ENCODE results near the gene MRPL28. TPM values are rescaled to one million over a fixed set of nuclear protein-coding genes. Genes with fewer than 3 reads are reported as not detected.

The MRPL28 gene
- total RNA-seq, 6 donors from 2014 or later, result 48.8 to 83.9 (median 58.4) TPM

DNA sequence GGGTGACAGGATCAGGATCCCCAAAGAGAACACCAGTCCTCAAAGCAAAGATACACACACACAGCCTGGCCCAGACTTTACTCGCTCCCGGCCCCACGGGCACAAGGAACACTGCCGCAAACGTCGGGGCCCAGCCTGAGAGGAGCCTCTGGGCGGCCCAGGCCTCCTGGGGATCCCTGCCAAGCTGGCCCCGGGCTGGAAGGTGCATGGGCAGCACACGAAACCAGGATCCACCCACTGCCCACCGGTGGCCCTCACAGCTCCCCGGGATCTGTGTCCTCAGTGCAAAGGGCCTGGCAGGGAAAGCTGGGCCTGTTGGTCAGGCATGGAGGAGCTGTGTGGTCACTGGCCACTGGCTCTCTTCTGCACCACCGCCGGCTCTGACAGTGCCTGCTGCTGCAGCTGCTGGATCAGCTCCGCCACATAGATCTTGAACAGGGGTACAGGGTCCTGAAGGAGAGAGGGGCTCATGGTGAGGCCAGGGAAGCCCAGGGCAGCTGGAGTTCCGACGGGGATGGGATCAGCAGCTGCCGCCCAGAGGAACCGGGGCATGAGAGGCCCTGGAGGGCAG is 2.9 kb downstream of the MRPL28 start:
- TF ChIP-seq, protein P1, sequence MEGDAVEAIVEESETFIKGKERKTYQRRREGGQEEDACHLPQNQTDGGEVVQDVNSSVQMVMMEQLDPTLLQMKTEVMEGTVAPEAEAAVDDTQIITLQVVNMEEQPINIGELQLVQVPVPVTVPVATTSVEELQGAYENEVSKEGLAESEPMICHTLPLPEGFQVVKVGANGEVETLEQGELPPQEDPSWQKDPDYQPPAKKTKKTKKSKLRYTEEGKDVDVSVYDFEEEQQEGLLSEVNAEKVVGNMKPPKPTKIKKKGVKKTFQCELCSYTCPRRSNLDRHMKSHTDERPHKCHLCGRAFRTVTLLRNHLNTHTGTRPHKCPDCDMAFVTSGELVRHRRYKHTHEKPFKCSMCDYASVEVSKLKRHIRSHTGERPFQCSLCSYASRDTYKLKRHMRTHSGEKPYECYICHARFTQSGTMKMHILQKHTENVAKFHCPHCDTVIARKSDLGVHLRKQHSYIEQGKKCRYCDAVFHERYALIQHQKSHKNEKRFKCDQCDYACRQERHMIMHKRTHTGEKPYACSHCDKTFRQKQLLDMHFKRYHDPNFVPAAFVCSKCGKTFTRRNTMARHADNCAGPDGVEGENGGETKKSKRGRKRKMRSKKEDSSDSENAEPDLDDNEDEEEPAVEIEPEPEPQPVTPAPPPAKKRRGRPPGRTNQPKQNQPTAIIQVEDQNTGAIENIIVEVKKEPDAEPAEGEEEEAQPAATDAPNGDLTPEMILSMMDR (IDR thresholded peaks at IDR 0.05), result no peak
- no peak for TF ChIP-seq EP300 (IDR thresholded peaks at IDR 0.05)
- no peak for TF ChIP-seq POLR2A (IDR thresholded peaks at IDR 0.05)
- TF ChIP-seq POLR2AphosphoS5 (IDR thresholded peaks at IDR 0.05), result no peak
- Histone ChIP-seq H3K36me3 (peaks cover 11 to 43% (median 33%) of the 10 kb centered on the region in 4 donors), H3K4me3 (no peak overlapping the region), H3K27me3 (no peaks in the 10 kb centered on the region), H3K4me1 (peaks cover 11 to 24% (median 18%) of the 10 kb centered on the region in 4 donors), H3K27ac (no peak overlapping the region), H3K9me3 (no peaks in the 10 kb centered on the region)
- ATAC-seq (ENCODE audit: low FRiP score in 2 of 2) (no peak), DNase-seq (no peak)
- WGBS, 2 donors, result 94 to 95% methylated on average over 10 to 11 of the region's 18 CpGs

DNA sequence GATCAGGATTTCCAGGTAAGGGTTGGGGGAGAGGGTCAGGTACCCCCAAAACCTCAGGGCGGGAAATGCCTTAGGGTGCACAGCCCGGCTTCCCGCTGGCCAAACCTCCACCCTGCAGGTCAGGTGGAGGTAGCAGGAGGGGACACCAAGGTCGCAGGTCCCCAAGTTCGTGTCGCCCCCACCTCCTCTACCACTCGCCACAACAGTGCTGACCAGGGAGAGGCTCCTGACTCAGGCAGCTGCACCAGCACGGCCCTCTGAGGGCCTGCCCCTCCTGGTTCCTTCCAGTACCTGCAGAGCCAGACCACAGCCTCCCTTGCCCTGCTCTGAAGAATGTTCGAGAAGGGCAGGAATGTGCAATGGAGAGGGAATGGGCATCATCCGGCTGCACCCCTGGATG is 3.9 kb downstream of the MRPL28 start:
- no peak for DNase-seq
- WGBS, 2 donors, result 87 to 95% methylated on average over 10 of the region's 10 CpGs
- no peaks in the 10 kb centered on the region for H3K27me3 ChIP-seq
- no peak overlapping the region for H3K27ac ChIP-seq
- no peak for ATAC-seq (ENCODE audit: low FRiP score in 2 of 2)
- no peaks in the 10 kb centered on the region for H3K9me3 ChIP-seq
- peaks cover 11 to 34% (median 28%) of the 10 kb centered on the region in 4 donors for H3K36me3 ChIP-seq
- peaks cover 11 to 27% (median 21%) of the 10 kb centered on the region in 4 donors for H3K4me1 ChIP-seq
- H3K4me3 ChIP-seq, result no peak overlapping the region
- TF ChIP-seq POLR2A (IDR thresholded peaks at IDR 0.05) (no peak), POLR2AphosphoS5 (IDR thresholded peaks at IDR 0.05) (no peak), EP300 (IDR thresholded peaks at IDR 0.05) (no peak)
- TF ChIP-seq, protein P1 (IDR thresholded peaks at IDR 0.05), result no peak

DNA sequence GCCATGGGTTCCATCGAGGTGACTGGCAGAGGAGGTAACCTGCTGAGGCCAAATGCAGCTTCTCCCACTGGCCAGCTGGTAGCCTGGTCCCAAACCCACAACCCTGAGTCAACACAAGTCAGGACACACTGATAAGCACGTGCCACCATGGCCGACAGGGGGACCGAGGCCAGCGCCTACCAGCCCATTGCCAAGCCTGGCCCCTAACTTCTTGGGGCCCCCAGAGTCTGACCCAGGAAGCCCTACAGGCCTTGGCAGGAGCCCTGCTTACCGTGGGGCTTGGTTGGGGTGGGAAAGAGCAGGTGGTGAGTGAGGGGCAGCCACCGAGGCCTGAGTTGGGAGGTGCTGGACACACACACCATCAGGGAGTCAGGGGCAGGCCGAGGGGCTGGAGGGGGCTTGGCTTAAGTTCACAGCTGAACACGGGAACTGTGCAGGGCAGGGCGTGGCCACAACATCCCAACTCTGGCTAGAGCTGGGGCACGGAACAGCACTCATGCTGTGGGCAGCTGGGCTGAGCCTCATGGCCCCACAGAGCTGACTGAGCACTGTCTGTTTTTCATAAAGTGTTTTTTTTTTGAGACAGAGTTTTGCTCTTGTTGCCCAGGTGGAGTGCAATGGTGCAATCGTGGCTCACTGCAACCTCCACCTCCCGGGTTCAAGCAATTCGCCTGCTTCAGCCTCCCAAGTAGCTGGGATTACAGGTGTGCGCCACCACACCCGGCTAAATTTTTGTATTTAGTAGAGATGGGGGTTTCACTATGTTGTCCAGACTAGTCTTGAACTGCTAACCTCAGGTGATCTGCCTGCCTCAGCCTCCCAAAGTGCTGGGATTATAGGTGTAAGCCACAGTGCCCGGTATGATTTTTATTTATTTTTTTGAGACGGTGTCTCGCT is 5.5 kb downstream of the MRPL28 start:
- DNase-seq, result peak in 1 of 2 donors; percentile 65
- TF ChIP-seq POLR2A (IDR thresholded peaks at IDR 0.05) (no peak), EP300 (IDR thresholded peaks at IDR 0.05) (no peak), POLR2AphosphoS5 (IDR thresholded peaks at IDR 0.05) (no peak)
- TF ChIP-seq, protein P1 (IDR thresholded peaks at IDR 0.05), result no peak
- ATAC-seq (ENCODE audit: low FRiP score in 2 of 2), result no peak
- Histone ChIP-seq H3K4me1 (peaks cover 3 to 15% (median 10%) of the 10 kb centered on the region in 4 donors), H3K36me3 (peaks cover 11 to 32% (median 27%) of the 10 kb centered on the region in 4 donors), H3K9me3 (no peaks in the 10 kb centered on the region), H3K27me3 (no peaks in the 10 kb centered on the region), H3K4me3 (no peak overlapping the region), H3K27ac (no peak overlapping the region)
- 63 to 79% methylated on average over 13 to 16 of the region's 19 CpGs for WGBS, 2 donors

DNA sequence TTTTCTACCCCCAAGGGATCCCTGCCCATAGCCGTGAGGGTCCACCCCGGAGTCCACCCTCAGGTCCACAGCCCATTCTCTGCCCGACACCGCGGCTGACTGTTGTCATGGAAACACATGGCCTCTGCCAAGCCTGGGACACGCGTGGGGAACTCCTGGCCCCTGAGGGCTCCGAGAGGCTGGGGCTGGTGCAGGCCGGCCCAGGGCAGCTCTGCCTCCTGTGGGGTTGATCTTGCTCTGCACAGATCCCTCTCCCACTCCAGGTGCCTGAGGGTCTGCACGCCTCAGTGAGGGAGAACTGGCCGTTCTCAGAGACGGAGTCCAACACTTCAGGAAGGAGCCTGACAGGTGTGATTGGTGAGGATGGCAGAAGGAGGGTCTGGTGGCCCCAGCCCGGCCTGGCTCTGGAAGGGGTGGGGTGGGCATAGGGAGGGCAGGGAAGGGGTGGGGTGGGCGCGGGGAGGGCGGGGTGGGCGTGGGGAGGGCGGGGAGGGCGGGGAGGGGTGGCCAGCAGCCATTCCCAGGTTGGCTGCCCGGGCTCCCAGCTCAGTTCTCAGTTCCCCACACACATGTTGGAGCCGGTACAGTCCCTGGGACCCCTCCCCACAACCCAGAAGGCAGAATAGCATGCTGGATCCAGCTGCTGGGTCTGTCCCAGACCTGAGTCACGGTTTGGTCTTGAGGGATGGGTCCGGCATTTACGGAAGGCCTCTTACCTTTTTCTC is 6.4 kb downstream of the MRPL28 start:
- no peak for TF ChIP-seq POLR2A (IDR thresholded peaks at IDR 0.05)
- no peak for TF ChIP-seq POLR2AphosphoS5 (IDR thresholded peaks at IDR 0.05)
- TF ChIP-seq EP300 (IDR thresholded peaks at IDR 0.05), result no peak
- TF ChIP-seq, protein P1 (IDR thresholded peaks at IDR 0.05), result no peak
- ATAC-seq (ENCODE audit: low FRiP score in 2 of 2) (no peak), DNase-seq (peak in 1 of 2 donors; percentile 62)
- no peaks in the 10 kb centered on the region for H3K9me3 ChIP-seq
- peaks cover 0 to 6% (median 3%) of the 10 kb centered on the region in 4 donors for H3K4me1 ChIP-seq
- WGBS, 2 donors, result 22 to 49% methylated on average over 10 to 18 of the region's 24 CpGs
- peaks cover 11 to 30% (median 25%) of the 10 kb centered on the region in 4 donors for H3K36me3 ChIP-seq
- no peak overlapping the region for H3K4me3 ChIP-seq
- no peaks in the 10 kb centered on the region for H3K27me3 ChIP-seq
- no peak overlapping the region for H3K27ac ChIP-seq
